Islet of Langerhans (tissue), 1 donor: Measurements from ENCODE around the gene ELL.

Experiments
- FAIRE-seq: peaks from one replicate; lab custom pipeline; 2011; peaks lifted over from hg19 to GRCh38; lab: Jason Lieb, UNC

The ELL gene

GRCh38 chr19:18469069-18469846 lies 52.6 kb downstream of the ELL start:
- FAIRE-seq = no peak

- FAIRE-seq = no peak
These were observed 53.4 kb downstream of the ELL start for GRCh38 chr19:18468517-18468916.

- no peak for FAIRE-seq
These were observed 53.9 kb downstream of the ELL start for GRCh38 chr19:18467978-18468377.

- FAIRE-seq = no peak
These were observed 55.5 kb downstream of the ELL start for GRCh38 chr19:18466354-18466753.

- FAIRE-seq = no peak
These were observed 55.9 kb downstream of the ELL start for GRCh38 chr19:18465964-18466339.

GRCh38 chr19:18465214-18465963 lies 56.5 kb downstream of the ELL start:
- FAIRE-seq = no peak

GRCh38 chr19:18464646-18465045 lies 57.2 kb downstream of the ELL start:
- FAIRE-seq = peak; percentile 87

GRCh38 chr19:18461471-18461870 lies 60.4 kb downstream of the ELL start:
- FAIRE-seq = no peak

- no peak for FAIRE-seq
These were observed 61.0 kb downstream of the ELL start for GRCh38 chr19:18460900-18461299.

GRCh38 chr19:18457483-18458331 lies 64.2 kb downstream of the ELL start:
- FAIRE-seq = no peak

GRCh38 chr19:18456974-18457373 lies 64.9 kb downstream of the ELL start:
- FAIRE-seq = no peak

- no peak for FAIRE-seq
These were observed 65.6 kb downstream of the ELL start for GRCh38 chr19:18456279-18456678.

GRCh38 chr19:18453269-18454024 lies 68.4 kb downstream of the ELL start:
- FAIRE-seq = no peak

- no peak for FAIRE-seq
These were observed 69.5 kb downstream of the ELL start for GRCh38 chr19:18452386-18452785.

GRCh38 chr19:18450931-18451836 lies 70.7 kb downstream of the ELL start:
- FAIRE-seq = no peak

- FAIRE-seq = no peak
These were observed 71.6 kb downstream of the ELL start for GRCh38 chr19:18450021-18450930.

- no peak for FAIRE-seq
These were observed 72.3 kb downstream of the ELL start for GRCh38 chr19:18449552-18449951.

- no peak for FAIRE-seq
These were observed 75.0 kb downstream of the ELL start for GRCh38 chr19:18446811-18447359.

- FAIRE-seq = no peak
These were observed 75.6 kb downstream of the ELL start for GRCh38 chr19:18446145-18446810.
